HEK293 (cell line): Measurements from ENCODE around the gene ZNF546.
A peak's percentile ranks its signal among the peaks of the same experiment; 100 is the strongest.

Experiments
- CTCF ChIA-PET: fragments of 350-600 bp; formaldehyde crosslinking; extraction: SDS; loops from one replicate; lab custom pipeline; 2021; ENCODE audit warnings: antibody characterized with exemption; lab: Yijun Ruan, JAX
- POLR2A ChIA-PET: fragments of 300-600 bp; formaldehyde crosslinking; extraction: SDS; loops from one replicate; lab custom pipeline; 2020; ENCODE audit warnings: antibody characterized with exemption, inconsistent platforms; lab: Yijun Ruan, JAX
- H3K27ac ChIP-seq: fragments of 200-500 bp; sonication (Bioruptor generic); 2 replicates; pipeline ENCODE4 v1.5.1; 2014; ENCODE audit warnings: low read depth, low read length, control low read depth, inconsistent platforms; ENCODE audit errors: extremely low read depth
- H3K36me3 ChIP-seq, 2 experiments: fragments of 200-500 bp in 1 of 2; sonication (Bioruptor generic) in 1 of 2; 1 replicate in 1 of 2; 2 replicates in 1 of 2; pipeline ENCODE4 v1.5.1; 2014 to 2017; ENCODE audit warnings: inconsistent platforms in 2 of 2, low read length in 2 of 2; ENCODE audit not compliant: control insufficient read depth in 2 of 2, insufficient read depth in 1 of 2
- H3K4me1 ChIP-seq: fragments of 200-500 bp; sonication (Bioruptor generic); 2 replicates; pipeline ENCODE4 v1.5.1; 2014; ENCODE audit warnings: mild to moderate bottlenecking, low read length, inconsistent platforms; ENCODE audit not compliant: control insufficient read depth, insufficient read depth
- H3K4me3 ChIP-seq: 2 replicates; pipeline ENCODE4 v1.5.1; 2011; ENCODE audit warnings: low read depth, mild to moderate bottlenecking, control low read depth, low read length, moderate library complexity
- H3K9me3 ChIP-seq: fragments of 200-500 bp; sonication (Bioruptor generic); 2 replicates; pipeline ENCODE4 v1.5.1; 2014; ENCODE audit warnings: low read depth, low read length, inconsistent platforms; ENCODE audit not compliant: control insufficient read depth, insufficient read depth
- IKZF3 ChIP-seq: fragments of 450-650 bp; IDR thresholded peaks from 2 replicates; pipeline ENCODE4 v1.5.0; 2018; ENCODE audit warnings: missing biosample characterization, mild to moderate bottlenecking, missing genetic modification characterization, moderate library complexity
- PRDM1 ChIP-seq: fragments of 450-650 bp; formaldehyde crosslinking; IDR thresholded peaks from 2 replicates; pipeline ENCODE4; 2016; ENCODE audit warnings: missing biosample characterization, missing genetic modification characterization
- YY1 ChIP-seq: fragments of 450-650 bp; formaldehyde crosslinking; IDR thresholded peaks from 2 replicates; pipeline ENCODE4 v1.5.1; 2018; ENCODE audit warnings: missing biosample characterization, missing genetic modification characterization
- ZBTB48 ChIP-seq: fragments of 450-650 bp; formaldehyde crosslinking; IDR thresholded peaks from 2 replicates; pipeline ENCODE4 v1.5.1; 2016; ENCODE audit warnings: missing biosample characterization, missing genetic modification characterization
- ZNF292 ChIP-seq: fragments of 450-650 bp; formaldehyde crosslinking; IDR thresholded peaks from 2 replicates; pipeline ENCODE4 v1.5.1; 2016; ENCODE audit warnings: low read depth, missing biosample characterization, missing genetic modification characterization, borderline replicate concordance
- ZNF404 ChIP-seq: fragments of 450-650 bp; formaldehyde crosslinking; IDR thresholded peaks from 2 replicates; pipeline ENCODE4 v1.5.1; 2017; ENCODE audit warnings: missing biosample characterization, missing genetic modification characterization
- ZNF416 ChIP-seq: fragments of 450-650 bp; formaldehyde crosslinking; IDR thresholded peaks from 2 replicates; pipeline ENCODE4 v1.5.1; 2016; ENCODE audit warnings: missing biosample characterization, missing genetic modification characterization
- ZNF549 ChIP-seq: fragments of 450-650 bp; IDR thresholded peaks from 2 replicates; pipeline ENCODE4 v1.5.1; 2018; ENCODE audit warnings: missing biosample characterization, missing genetic modification characterization, mild to moderate bottlenecking, inconsistent platforms, moderate library complexity
- ZNF596 ChIP-seq: fragments of 450-650 bp; IDR thresholded peaks from 2 replicates; pipeline ENCODE4 v1.5.0; 2018; ENCODE audit warnings: missing biosample characterization, mild to moderate bottlenecking, missing genetic modification characterization, moderate library complexity
- ZNF670 ChIP-seq: fragments of 450-650 bp; formaldehyde crosslinking; IDR thresholded peaks from 2 replicates; pipeline ENCODE4 v1.5.1; 2016; ENCODE audit warnings: missing biosample characterization, missing genetic modification characterization, low read depth
- ZNF785 ChIP-seq: fragments of 450-650 bp; formaldehyde crosslinking; IDR thresholded peaks from 2 replicates; pipeline ENCODE4 v1.5.1; 2016; ENCODE audit warnings: missing biosample characterization, missing genetic modification characterization
- ZSCAN23 ChIP-seq: fragments of 450-650 bp; formaldehyde crosslinking; IDR thresholded peaks from 2 replicates; pipeline ENCODE4 v1.5.1; 2016; ENCODE audit warnings: missing biosample characterization, missing genetic modification characterization
- TF ChIP-seq, protein P1 (sequence below): fragments of 450-650 bp; formaldehyde crosslinking; IDR thresholded peaks from 2 replicates; pipeline ENCODE4 v1.5.1; 2016; ENCODE audit warnings: missing biosample characterization, missing genetic modification characterization
- TF ChIP-seq, protein P2 (sequence below): fragments of 450-650 bp; formaldehyde crosslinking; IDR thresholded peaks from 2 replicates; pipeline ENCODE4 v1.5.1; 2016; ENCODE audit warnings: missing biosample characterization, missing genetic modification characterization
- TF ChIP-seq, protein P3 (sequence below): fragments of 450-650 bp; formaldehyde crosslinking; IDR thresholded peaks from 2 replicates; pipeline ENCODE4 v1.5.1; 2016; ENCODE audit warnings: missing biosample characterization, missing genetic modification characterization
- TF ChIP-seq, protein P4 (sequence below): fragments of 450-650 bp; formaldehyde crosslinking; IDR thresholded peaks from 2 replicates; pipeline ENCODE4 v1.5.1; 2017; ENCODE audit warnings: missing biosample characterization, mild to moderate bottlenecking, missing genetic modification characterization, moderate library complexity

Gene ZNF546

DNA sequence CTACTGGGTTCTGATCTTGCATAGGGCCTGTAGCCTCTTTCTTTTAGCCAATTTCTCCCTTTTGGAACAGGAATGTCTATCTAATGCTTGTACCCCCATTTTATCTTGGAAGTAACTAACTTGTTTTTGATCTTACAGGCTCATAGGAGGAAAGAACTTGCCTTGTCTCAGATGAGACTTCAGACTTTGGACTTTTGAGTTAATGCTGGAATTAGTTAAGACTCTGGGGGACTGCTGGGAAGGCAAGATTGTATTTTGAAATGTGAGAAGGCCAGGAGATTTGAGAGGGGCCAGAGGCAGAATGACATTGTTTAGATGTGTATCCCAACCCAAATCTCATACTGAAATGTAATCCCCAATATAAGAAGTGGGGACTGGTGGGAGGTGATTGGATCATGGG is 2.5 kb upstream of the ZNF546 start:
- H3K9me3 ChIP-seq = peaks cover 4% of the 10 kb centered on the region; the same call in 1 of the 2 replicates
- TF ChIP-seq ZNF670 (tag by site-specific recombination) (no peak), ZNF292 (tag by site-specific recombination) (no peak), ZNF596 (tag by site-specific recombination) (no peak), ZNF416 (no peak), ZNF785 (tag by site-specific recombination) (no peak), YY1 (tag by site-specific recombination) (no peak), ZBTB48 (no peak), ZNF549 (tag by site-specific recombination) (no peak), ZNF404 (tag by site-specific recombination) (no peak), ZSCAN23 (tag by site-specific recombination) (no peak)
- TF ChIP-seq, protein P1, sequence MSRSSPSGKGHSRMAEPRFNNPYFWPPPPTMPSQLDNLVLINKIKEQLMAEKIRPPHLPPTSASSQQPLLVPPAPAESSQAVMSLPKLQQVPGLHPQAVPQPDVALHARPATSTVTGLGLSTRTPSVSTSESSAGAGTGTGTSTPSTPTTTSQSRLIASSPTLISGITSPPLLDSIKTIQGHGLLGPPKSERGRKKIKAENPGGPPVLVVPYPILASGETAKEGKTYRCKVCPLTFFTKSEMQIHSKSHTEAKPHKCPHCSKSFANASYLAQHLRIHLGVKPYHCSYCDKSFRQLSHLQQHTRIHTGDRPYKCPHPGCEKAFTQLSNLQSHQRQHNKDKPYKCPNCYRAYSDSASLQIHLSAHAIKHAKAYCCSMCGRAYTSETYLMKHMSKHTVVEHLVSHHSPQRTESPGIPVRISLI (tag by site-specific recombination) = no peak
- TF ChIP-seq, protein P2, sequence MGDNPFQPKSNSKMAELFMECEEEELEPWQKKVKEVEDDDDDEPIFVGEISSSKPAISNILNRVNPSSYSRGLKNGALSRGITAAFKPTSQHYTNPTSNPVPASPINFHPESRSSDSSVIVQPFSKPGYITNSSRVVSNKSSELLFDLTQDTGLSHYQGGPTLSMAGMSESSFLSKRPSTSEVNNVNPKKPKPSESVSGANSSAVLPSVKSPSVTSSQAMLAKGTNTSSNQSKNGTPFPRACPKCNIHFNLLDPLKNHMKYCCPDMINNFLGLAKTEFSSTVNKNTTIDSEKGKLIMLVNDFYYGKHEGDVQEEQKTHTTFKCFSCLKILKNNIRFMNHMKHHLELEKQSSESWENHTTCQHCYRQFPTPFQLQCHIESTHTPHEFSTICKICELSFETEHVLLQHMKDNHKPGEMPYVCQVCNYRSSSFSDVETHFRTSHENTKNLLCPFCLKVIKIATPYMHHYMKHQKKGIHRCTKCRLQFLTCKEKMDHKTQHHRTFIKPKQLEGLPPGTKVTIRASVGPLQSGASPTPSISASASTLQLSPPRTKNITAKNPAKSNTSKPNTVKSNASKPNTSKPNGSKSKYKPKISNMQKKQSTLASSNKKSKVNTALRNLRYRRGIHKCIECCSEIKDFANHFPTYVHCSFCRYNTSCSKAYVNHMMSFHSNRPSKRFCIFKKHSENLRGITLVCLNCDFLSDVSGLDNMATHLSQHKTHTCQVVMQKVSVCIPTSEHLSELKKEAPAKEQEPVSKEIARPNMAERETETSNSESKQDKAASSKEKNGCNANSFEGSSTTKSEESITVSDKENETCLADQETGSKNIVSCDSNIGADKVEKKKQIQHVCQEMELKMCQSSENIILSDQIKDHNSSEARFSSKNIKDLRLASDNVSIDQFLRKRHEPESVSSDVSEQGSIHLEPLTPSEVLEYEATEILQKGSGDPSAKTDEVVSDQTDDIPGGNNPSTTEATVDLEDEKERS (tag by site-specific recombination) = no peak
- TF ChIP-seq, protein P3, sequence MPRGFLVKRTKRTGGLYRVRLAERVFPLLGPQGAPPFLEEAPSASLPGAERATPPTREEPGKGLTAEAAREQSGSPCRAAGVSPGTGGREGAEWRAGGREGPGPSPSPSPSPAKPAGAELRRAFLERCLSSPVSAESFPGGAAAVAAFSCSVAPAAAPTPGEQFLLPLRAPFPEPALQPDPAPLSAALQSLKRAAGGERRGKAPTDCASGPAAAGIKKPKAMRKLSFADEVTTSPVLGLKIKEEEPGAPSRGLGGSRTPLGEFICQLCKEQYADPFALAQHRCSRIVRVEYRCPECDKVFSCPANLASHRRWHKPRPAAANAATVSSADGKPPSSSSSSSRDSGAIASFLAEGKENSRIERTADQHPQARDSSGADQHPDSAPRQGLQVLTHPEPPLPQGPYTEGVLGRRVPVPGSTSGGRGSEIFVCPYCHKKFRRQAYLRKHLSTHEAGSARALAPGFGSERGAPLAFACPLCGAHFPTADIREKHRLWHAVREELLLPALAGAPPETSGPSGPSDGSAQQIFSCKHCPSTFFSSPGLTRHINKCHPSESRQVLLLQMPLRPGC (tag by site-specific recombination) = no peak
- H3K4me3 ChIP-seq = no peak overlapping the region
- no peak overlapping the region for H3K27ac ChIP-seq
- ChIA-PET CTCF (no interaction called here), POLR2A (interaction anchor here (1.1 kb wide), 1 partner anchor 24 kb away, joined by 3 read pairs; the partner anchor contains the start of gene PSMC4)
- peaks cover 9% of the 10 kb centered on the region for H3K4me1 ChIP-seq
- H3K36me3 ChIP-seq = peaks cover 0 to 29% of the 10 kb centered on the region in 2 experiments; a peak in 2 of 3 replicates

DNA sequence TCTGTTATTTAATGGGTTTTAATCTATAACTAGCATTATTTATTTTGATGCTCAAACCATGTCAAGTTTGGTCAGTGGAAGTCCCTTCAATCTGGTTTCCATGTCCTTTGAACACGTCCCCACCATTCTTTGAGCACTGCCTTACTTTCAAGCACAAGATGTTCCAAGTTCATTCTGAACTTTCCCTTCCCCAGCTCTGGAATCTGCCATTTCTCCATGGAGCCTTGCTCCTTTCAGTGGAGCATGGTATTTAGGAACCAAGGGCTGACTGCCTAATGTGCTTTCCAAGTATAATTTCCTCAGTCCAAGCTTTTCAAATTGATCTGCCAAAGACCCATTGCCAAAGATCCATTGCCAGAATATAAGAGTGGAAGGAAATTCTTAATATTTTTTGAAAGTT is 1.1 kb upstream of the ZNF546 start:
- H3K4me1 ChIP-seq = peaks cover 9% of the 10 kb centered on the region
- H3K4me3 ChIP-seq = no peak overlapping the region; the same call in 1 of the 2 replicates
- TF ChIP-seq PRDM1 (tag by site-specific recombination) = peak; percentile 77; the same call in 1 of the 2 replicates
- TF ChIP-seq, protein P4, sequence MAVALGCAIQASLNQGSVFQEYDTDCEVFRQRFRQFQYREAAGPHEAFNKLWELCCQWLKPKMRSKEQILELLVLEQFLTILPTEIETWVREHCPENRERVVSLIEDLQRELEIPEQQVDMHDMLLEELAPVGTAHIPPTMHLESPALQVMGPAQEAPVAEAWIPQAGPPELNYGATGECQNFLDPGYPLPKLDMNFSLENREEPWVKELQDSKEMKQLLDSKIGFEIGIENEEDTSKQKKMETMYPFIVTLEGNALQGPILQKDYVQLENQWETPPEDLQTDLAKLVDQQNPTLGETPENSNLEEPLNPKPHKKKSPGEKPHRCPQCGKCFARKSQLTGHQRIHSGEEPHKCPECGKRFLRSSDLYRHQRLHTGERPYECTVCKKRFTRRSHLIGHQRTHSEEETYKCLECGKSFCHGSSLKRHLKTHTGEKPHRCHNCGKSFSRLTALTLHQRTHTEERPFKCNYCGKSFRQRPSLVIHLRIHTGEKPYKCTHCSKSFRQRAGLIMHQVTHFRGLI = no peak
- 0 out of 2 replicates have a peak, but pooled peaks have one; percentile 26 for TF ChIP-seq IKZF3 (tag by site-specific recombination)
- POLR2A ChIA-PET = interaction anchor here (1.8 to 3.1 kb wide), 3 partner anchors 10 to 150 kb away, joined by 8 to 49 read pairs (median 9); partner anchors contain the start of genes FBL and PSMC4
- peaks cover 0 to 33% of the 10 kb centered on the region in 2 experiments; a peak in 2 of 3 replicates for H3K36me3 ChIP-seq
- no peak overlapping the region for H3K27ac ChIP-seq
- CTCF ChIA-PET = interaction anchor here (0.9 to 2.5 kb wide), 3 partner anchors 25 to 172 kb away, joined by 3 to 17 read pairs (median 3); partner anchors contain the start of gene PSMC4
- H3K9me3 ChIP-seq = 0 out of 2 replicates have a peak, but pooled peaks cover 4% of the 10 kb centered on the region
